SK-N-SH treated with all-trans-retinoic acid at 6 μM for 48 hours (cell line): ENCODE results near the gene ERCC5.

Experiments
- CREB5 ChIP-seq: fragments of 250-450 bp; sonication (Bioruptor Pico); IDR thresholded peaks from 2 replicates; pipeline ENCODE4 v1.5.1; 2020; ENCODE audit warnings: low read depth, mild to moderate bottlenecking, moderate library complexity
- CSRNP3 ChIP-seq: fragments of 250-450 bp; sonication (Bioruptor Pico); IDR thresholded peaks from 2 replicates; pipeline ENCODE4 v1.5.1; 2021; ENCODE audit warnings: mild to moderate bottlenecking, moderate library complexity
- OSR1 ChIP-seq: fragments of 250-450 bp; sonication (Bioruptor Pico); IDR thresholded peaks from 2 replicates; pipeline ENCODE4 v1.8.0; 2022; ENCODE audit warnings: moderate library complexity, mild to moderate bottlenecking, inconsistent platforms
- PATZ1 ChIP-seq: fragments of 250-450 bp; sonication (Bioruptor Pico); IDR thresholded peaks from 2 replicates; pipeline ENCODE4 v1.8.0; 2020; ENCODE audit warnings: mild to moderate bottlenecking, moderate library complexity, borderline replicate concordance
- PPARA ChIP-seq: fragments of 250-450 bp; sonication (Bioruptor Pico); IDR thresholded peaks from 2 replicates; pipeline ENCODE4 v1.5.0; 2020; ENCODE audit warnings: mild to moderate bottlenecking, borderline replicate concordance
- RARB ChIP-seq: fragments of 250-450 bp; sonication (Bioruptor Pico); IDR thresholded peaks from 2 replicates; pipeline ENCODE4 v1.8.0; 2021; ENCODE audit warnings: mild to moderate bottlenecking, moderate library complexity
- TSHZ2 ChIP-seq: fragments of 250-450 bp; sonication (Bioruptor Pico); IDR thresholded peaks from 2 replicates; pipeline ENCODE4 v1.5.0; 2020; ENCODE audit warnings: mild to moderate bottlenecking, moderate library complexity
- ZFP3 ChIP-seq: fragments of 250-450 bp; sonication (Bioruptor Pico); IDR thresholded peaks from 2 replicates; pipeline ENCODE4 v1.5.0; 2020; ENCODE audit warnings: mild to moderate bottlenecking, moderate library complexity
- ZNF8 ChIP-seq: fragments of 450-650 bp; formaldehyde crosslinking; IDR thresholded peaks from 2 replicates; pipeline ENCODE4 v1.5.0; 2020; ENCODE audit warnings: mild to moderate bottlenecking, moderate library complexity

GRCh38 chr13:102911336-102911735 lies 65.5 kb downstream of the ERCC5 start:
- no peak for TF ChIP-seq ZFP3 (CRISPR knock-in tag)
- no peak for TF ChIP-seq RARB (CRISPR knock-in tag)
- no peak for TF ChIP-seq ZNF8 (CRISPR knock-in tag)
- no peak for TF ChIP-seq CSRNP3
- no peak for TF ChIP-seq PPARA (CRISPR knock-in tag)
- TF ChIP-seq PATZ1 (CRISPR knock-in tag), result no peak
- no peak for TF ChIP-seq CREB5 (CRISPR knock-in tag)
- TF ChIP-seq TSHZ2 (CRISPR knock-in tag), result no peak
- no peak for TF ChIP-seq OSR1
